G401 (cell line): ENCODE measurements around the gene PCBP3. TPM values are rescaled to one million over a fixed set of nuclear protein-coding genes. Genes with fewer than 3 reads are reported as not detected.

Experiments
- DNase-seq: peaks from one replicate; pipeline ENCODE4 v3.0.0-alpha.2; 2015; ENCODE audit warnings: low spot score
- in situ Hi-C: cut with HindIII; loops from 2 replicates; pipeline ENCODE4 v1.10.0; 2016; ENCODE audit warnings: low sequenced_read_pairs, mixed read lengths
- total RNA-seq: library from RNA; depleted of rRNA; stranded (reverse); fragments of >200 nt; shearing (Covaris generic); gene quantifications from 2 replicates; pipeline ENCODE4 v1.2.3, GENCODE V29; 2014

PCBP3 gene
- total RNA-seq, 1 experiment from 2014 or later: 1.7 TPM

- peak; percentile 49 for DNase-seq
- in situ Hi-C loops: no loop called here
Measured at GRCh38 chr21:45899317-45900033, 255.9 kb downstream of the PCBP3 start.

GRCh38 chr21:45900034-45900868 is 256.7 kb downstream of the PCBP3 start:
- in situ Hi-C loops: no loop called here
- no peak for DNase-seq

- DNase-seq: no peak
- in situ Hi-C loops: no loop called here
Measured at GRCh38 chr21:45901061-45901690, 257.7 kb downstream of the PCBP3 start.

- no peak for DNase-seq
Measured at GRCh38 chr21:45902292-45902995, 258.9 kb downstream of the PCBP3 start.

GRCh38 chr21:45905196-45905595 is 261.7 kb downstream of the PCBP3 start:
- DNase-seq: no peak
- in situ Hi-C loops: no loop called here

More at GRCh38 chr21:45902292-45902995, 258.9 kb downstream of the PCBP3 start:
- in situ Hi-C loops: no loop called here

GRCh38 chr21:45906196-45906805 is 262.8 kb downstream of the PCBP3 start:
- no peak for DNase-seq
- in situ Hi-C loops: no loop called here

GRCh38 chr21:45906859-45907258 is 263.3 kb downstream of the PCBP3 start:
- DNase-seq: no peak
- in situ Hi-C loops: no loop called here

GRCh38 chr21:45908536-45909237 is 265.2 kb downstream of the PCBP3 start:
- DNase-seq: no peak
- in situ Hi-C loops: no loop called here

GRCh38 chr21:45909238-45909988 is 265.9 kb downstream of the PCBP3 start:
- DNase-seq: no peak
- in situ Hi-C loops: no loop called here

- in situ Hi-C loops: no loop called here
- DNase-seq: no peak
Measured at GRCh38 chr21:45910155-45910547, 266.6 kb downstream of the PCBP3 start.

- DNase-seq: peak; percentile 52
- in situ Hi-C loops: no loop called here
Measured at GRCh38 chr21:45910548-45911221, 267.2 kb downstream of the PCBP3 start.

- no peak for DNase-seq
- in situ Hi-C loops: no loop called here
Measured at GRCh38 chr21:45911806-45912325, 268.3 kb downstream of the PCBP3 start.

GRCh38 chr21:45912611-45913417 is 269.3 kb downstream of the PCBP3 start:
- in situ Hi-C loops: no loop called here
- no peak for DNase-seq

- DNase-seq: no peak
Measured at GRCh38 chr21:45913418-45913765, 269.9 kb downstream of the PCBP3 start.

GRCh38 chr21:45913886-45914285 is 270.4 kb downstream of the PCBP3 start:
- DNase-seq: no peak
- in situ Hi-C loops: no loop called here

More at GRCh38 chr21:45913418-45913765, 269.9 kb downstream of the PCBP3 start:
- in situ Hi-C loops: no loop called here

- in situ Hi-C loops: no loop called here
- no peak for DNase-seq
Measured at GRCh38 chr21:45914321-45914845, 270.9 kb downstream of the PCBP3 start.
